ENCODE results near the gene TRMT1. TPM values are rescaled to one million over a fixed set of nuclear protein-coding genes. Genes with fewer than 3 reads are reported as not detected.
"Not testable (repeated sequence)": the region's sequence is repeated elsewhere in the genome, so short reads cannot be mapped to it uniquely, and the experiment has no call there.

TRMT1 gene
- total RNA-seq, 1 experiment from 2014 or later = 52.0 TPM

DNA sequence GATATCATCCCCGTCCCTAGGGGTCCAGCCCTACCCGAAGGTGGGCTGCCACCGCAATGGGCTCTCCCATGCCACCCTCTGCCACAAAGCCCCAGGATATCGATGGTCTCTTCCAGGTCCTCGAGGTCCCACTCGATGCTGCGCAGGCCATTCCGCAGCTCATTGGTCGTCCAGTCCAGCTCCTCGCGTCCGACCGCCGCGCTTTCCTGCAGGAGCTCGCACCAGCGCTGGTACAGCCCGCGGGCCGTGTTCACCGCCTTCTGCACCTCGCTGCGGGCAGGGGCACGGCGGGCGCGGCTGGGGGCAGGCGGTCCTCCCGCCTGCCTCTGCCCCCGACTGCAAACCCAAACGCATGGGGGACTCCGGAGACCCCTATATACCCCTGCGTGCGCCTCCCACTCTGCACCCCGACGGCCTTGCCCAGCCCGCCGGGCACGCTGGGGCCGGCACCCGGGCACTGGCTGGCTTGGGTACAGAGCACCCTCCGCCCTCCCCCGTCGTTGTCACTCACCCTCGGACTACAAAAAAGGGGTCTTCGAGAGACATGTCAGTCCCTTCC is 33.2 kb upstream of the TRMT1 start:
- Histone ChIP-seq H3K36me3 (ENCODE audit: control insufficient read depth, insufficient read depth, low read length) (peaks cover 10% of the 10 kb centered on the region; the same call in 1 of the 2 replicates), H3K9me3 (ENCODE audit: control insufficient read depth, insufficient read depth, low read depth, low read length) (no peaks in the 10 kb centered on the region), H3K27me3 (ENCODE audit: control insufficient read depth, insufficient read depth, low read length) (no peaks in the 10 kb centered on the region), H3K27ac (ENCODE audit: low read length) (peak overlapping the region; percentile 96), H3K4me1 (ENCODE audit: control insufficient read depth, insufficient read depth, low read length) (no peaks in the 10 kb centered on the region), H3K4me3 (ENCODE audit: low read depth in 2 of 2, low read length in 2 of 2) (peak overlapping the region; percentile 83 to 93)
- ATAC-seq (peak; percentile 5), DNase-seq (ENCODE audit: low read depth, low spot score) (no peak)
- in situ Hi-C loops (cut with HindIII; ENCODE audit: low pct_unique_long_range_greater_than_20kb, low sequenced_read_pairs) (no loop called here), intact Hi-C loops (cut with micrococcal nuclease; ENCODE audit: unreplicated experiment) (no loop called here)
- ChIA-PET CTCF (no interaction called here), POLR2A (no interaction called here)
- BruUV-seq (replicated peaks) = TSS peak; percentile 59
- TF ChIP-seq, protein P1, sequence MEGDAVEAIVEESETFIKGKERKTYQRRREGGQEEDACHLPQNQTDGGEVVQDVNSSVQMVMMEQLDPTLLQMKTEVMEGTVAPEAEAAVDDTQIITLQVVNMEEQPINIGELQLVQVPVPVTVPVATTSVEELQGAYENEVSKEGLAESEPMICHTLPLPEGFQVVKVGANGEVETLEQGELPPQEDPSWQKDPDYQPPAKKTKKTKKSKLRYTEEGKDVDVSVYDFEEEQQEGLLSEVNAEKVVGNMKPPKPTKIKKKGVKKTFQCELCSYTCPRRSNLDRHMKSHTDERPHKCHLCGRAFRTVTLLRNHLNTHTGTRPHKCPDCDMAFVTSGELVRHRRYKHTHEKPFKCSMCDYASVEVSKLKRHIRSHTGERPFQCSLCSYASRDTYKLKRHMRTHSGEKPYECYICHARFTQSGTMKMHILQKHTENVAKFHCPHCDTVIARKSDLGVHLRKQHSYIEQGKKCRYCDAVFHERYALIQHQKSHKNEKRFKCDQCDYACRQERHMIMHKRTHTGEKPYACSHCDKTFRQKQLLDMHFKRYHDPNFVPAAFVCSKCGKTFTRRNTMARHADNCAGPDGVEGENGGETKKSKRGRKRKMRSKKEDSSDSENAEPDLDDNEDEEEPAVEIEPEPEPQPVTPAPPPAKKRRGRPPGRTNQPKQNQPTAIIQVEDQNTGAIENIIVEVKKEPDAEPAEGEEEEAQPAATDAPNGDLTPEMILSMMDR (IDR thresholded peaks at IDR 0.05) = no peak
- TF ChIP-seq POLR2AphosphoS5 (IDR thresholded peaks at IDR 0.05; ENCODE audit: low read depth, low read length) (no peak), TCF7L2 (IDR thresholded peaks at IDR 0.05; ENCODE audit: low read depth, low read length) (no peak), SIN3A (IDR thresholded peaks at IDR 0.05; ENCODE audit: borderline replicate concordance, insufficient read depth, low read depth, low read length) (no peak)
- TF ChIP-seq, protein P2, sequence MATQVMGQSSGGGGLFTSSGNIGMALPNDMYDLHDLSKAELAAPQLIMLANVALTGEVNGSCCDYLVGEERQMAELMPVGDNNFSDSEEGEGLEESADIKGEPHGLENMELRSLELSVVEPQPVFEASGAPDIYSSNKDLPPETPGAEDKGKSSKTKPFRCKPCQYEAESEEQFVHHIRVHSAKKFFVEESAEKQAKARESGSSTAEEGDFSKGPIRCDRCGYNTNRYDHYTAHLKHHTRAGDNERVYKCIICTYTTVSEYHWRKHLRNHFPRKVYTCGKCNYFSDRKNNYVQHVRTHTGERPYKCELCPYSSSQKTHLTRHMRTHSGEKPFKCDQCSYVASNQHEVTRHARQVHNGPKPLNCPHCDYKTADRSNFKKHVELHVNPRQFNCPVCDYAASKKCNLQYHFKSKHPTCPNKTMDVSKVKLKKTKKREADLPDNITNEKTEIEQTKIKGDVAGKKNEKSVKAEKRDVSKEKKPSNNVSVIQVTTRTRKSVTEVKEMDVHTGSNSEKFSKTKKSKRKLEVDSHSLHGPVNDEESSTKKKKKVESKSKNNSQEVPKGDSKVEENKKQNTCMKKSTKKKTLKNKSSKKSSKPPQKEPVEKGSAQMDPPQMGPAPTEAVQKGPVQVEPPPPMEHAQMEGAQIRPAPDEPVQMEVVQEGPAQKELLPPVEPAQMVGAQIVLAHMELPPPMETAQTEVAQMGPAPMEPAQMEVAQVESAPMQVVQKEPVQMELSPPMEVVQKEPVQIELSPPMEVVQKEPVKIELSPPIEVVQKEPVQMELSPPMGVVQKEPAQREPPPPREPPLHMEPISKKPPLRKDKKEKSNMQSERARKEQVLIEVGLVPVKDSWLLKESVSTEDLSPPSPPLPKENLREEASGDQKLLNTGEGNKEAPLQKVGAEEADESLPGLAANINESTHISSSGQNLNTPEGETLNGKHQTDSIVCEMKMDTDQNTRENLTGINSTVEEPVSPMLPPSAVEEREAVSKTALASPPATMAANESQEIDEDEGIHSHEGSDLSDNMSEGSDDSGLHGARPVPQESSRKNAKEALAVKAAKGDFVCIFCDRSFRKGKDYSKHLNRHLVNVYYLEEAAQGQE (IDR thresholded peaks at IDR 0.05; ENCODE audit: insufficient read depth in 1 of 2, low read depth in 2 of 2, low read length in 1 of 2) = no peak

DNA sequence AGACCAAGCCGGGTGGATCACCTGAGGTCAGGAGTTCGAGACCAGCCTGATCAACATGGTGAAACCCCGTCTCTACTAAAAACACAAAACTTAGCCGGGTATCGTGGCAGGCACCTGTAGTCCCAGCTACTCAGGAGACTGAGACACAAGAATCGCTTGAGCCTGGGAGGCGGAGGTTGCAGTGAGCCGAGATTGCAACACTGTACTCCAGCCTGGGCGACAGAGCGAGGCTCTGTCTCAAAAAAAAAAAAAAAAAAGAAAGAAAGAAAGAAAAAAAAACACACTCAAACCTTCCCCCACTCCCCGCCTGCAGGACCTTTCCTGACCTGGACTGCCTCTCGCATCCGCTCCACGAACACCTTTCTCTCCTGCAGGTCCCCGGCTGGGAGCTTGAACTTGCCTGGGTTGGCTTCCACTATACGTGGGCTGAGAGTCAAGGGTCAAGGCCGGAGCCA is 32.7 kb upstream of the TRMT1 start:
- in situ Hi-C loops (cut with HindIII; ENCODE audit: low pct_unique_long_range_greater_than_20kb, low sequenced_read_pairs); H3K9me3 ChIP-seq (ENCODE audit: control insufficient read depth, insufficient read depth, low read depth, low read length); intact Hi-C loops (cut with micrococcal nuclease; ENCODE audit: unreplicated experiment); CTCF ChIA-PET; POLR2A ChIA-PET; H3K4me1 ChIP-seq (ENCODE audit: control insufficient read depth, insufficient read depth, low read length); ATAC-seq; DNase-seq (ENCODE audit: low read depth, low spot score); BruUV-seq (replicated peaks); H3K27me3 ChIP-seq (ENCODE audit: control insufficient read depth, insufficient read depth, low read length): not testable (repeated sequence)
- Histone ChIP-seq H3K36me3 (ENCODE audit: control insufficient read depth, insufficient read depth, low read length) (peaks cover 10% of the 10 kb centered on the region; the same call in 1 of the 2 replicates), H3K27ac (ENCODE audit: low read length) (peak overlapping the region; percentile 96), H3K4me3 (ENCODE audit: low read depth in 2 of 2, low read length in 2 of 2) (peak overlapping the region; percentile 83 to 93)

DNA sequence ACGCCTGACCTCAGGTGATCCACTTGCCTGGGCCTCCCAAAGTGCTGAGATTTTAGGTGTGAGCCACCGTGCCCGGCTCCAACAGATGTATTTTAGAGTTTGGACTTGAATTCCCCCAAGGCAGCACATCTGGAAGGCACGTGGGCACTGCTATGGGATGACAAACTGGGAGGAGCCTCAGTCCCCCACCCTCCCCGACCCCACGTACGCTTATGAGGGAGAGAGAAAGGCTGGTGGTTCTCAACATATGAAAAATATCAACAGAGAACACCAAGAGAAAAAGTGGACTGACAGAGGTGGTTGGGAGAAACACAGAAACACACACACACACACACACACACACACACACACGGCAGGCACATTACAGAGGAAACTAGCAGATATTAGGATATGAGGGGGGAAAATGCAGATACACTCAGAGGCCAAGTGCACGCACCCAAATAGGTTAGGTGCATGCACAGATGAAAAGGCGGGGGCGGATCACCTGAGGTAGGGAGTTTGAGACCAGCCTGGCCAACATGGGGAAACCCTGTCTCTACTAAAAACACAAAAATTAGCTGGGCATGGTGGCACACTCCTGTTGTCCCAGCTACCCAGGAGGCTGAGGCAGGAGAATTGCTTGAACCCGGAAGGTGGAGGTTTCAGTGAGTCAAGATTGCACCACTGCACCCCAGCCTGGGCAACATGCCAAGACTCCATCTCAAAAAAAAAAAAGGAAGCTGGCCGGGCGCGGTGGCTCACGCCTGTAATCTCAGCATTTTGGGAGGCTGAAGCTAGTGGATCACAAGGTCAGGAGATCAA is 30.4 kb upstream of the TRMT1 start:
- H3K4me3 ChIP-seq (ENCODE audit: low read depth in 2 of 2, low read length in 2 of 2) = no peak overlapping the region
- intact Hi-C loops (cut with micrococcal nuclease; ENCODE audit: unreplicated experiment) = no loop called here
- H3K27ac ChIP-seq (ENCODE audit: low read length) = no peak overlapping the region
- DNase-seq (ENCODE audit: low read depth, low spot score) (no peak), ATAC-seq (no peak)
- H3K36me3 ChIP-seq (ENCODE audit: control insufficient read depth, insufficient read depth, low read length) = peaks cover 6% of the 10 kb centered on the region; the same call in 1 of the 2 replicates
- no peaks in the 10 kb centered on the region for H3K9me3 ChIP-seq (ENCODE audit: control insufficient read depth, insufficient read depth, low read depth, low read length)
- in situ Hi-C loops (cut with HindIII; ENCODE audit: low pct_unique_long_range_greater_than_20kb, low sequenced_read_pairs) = no loop called here
- no TSS peak for BruUV-seq (replicated peaks)
- ChIA-PET POLR2A (no interaction called here), CTCF (no interaction called here)
- H3K4me1 ChIP-seq (ENCODE audit: control insufficient read depth, insufficient read depth, low read length) = no peaks in the 10 kb centered on the region
- H3K27me3 ChIP-seq (ENCODE audit: control insufficient read depth, insufficient read depth, low read length) = no peaks in the 10 kb centered on the region
- TF ChIP-seq, protein P2 (IDR thresholded peaks at IDR 0.05; ENCODE audit: insufficient read depth in 1 of 2, low read depth in 2 of 2, low read length in 1 of 2) = no peak
- no peak for TF ChIP-seq TCF7L2 (IDR thresholded peaks at IDR 0.05; ENCODE audit: low read depth, low read length)
- TF ChIP-seq, protein P1 (IDR thresholded peaks at IDR 0.05) = no peak

Measured in Panc1 (cell line).